H1 (cell line): ENCODE results near the gene SLC44A1. TPM values are rescaled to one million over a fixed set of nuclear protein-coding genes. Genes with fewer than 3 reads are reported as not detected.

Experiments used
- CTCF ChIA-PET: fragments of 300-600 bp; sonication (Branson Sonifier 250); formaldehyde crosslinking; loops from one replicate; lab custom pipeline; 2021; ENCODE audit not compliant: partially characterized antibody; lab: Charles Lee
- POLR2A ChIA-PET: fragments of 300-600 bp; sonication (Branson Sonifier 250); formaldehyde crosslinking; loops from one replicate; lab custom pipeline; 2021; ENCODE audit warnings: inconsistent platforms; ENCODE audit not compliant: partially characterized antibody; lab: Charles Lee
- DNase-seq, 2 experiments: peaks; one replicate each; pipeline versions ENCODE4 v3.0.0 to v3.0.0-alpha.2; 2010 to 2022; ENCODE audit warnings: low spot score in 2 of 2, low read depth in 1 of 2, mixed read lengths in 1 of 2
- FAIRE-seq: peaks from 2 replicates; lab custom pipeline; 2011; peaks lifted over from hg19 to GRCh38; lab: Jason Lieb, UNC
- H2AFZ ChIP-seq: 2 replicates; pipeline ENCODE4 v1.8.1; 2012; ENCODE audit warnings: low read length, inconsistent platforms
- H2AK5ac ChIP-seq: 2 replicates; pipeline ENCODE4 v1.6.1; 2013; ENCODE audit warnings: low read depth, low read length
- H2BK120ac ChIP-seq: replicated peaks from 2 replicates; pipeline ENCODE3; 2013; ENCODE audit warnings: low read depth, low read length, inconsistent platforms
- H2BK12ac ChIP-seq: 2 replicates; pipeline ENCODE4 v1.6.1; 2013; ENCODE audit warnings: low read depth, low read length
- H2BK15ac ChIP-seq: 2 replicates; pipeline ENCODE4 v1.6.1; 2013; ENCODE audit warnings: low read length
- H2BK20ac ChIP-seq: 2 replicates; pipeline ENCODE4 v1.6.1; 2013; ENCODE audit warnings: low read length
- H2BK5ac ChIP-seq: 2 replicates; pipeline ENCODE4 v1.6.1; 2013; ENCODE audit warnings: low read depth, low read length
- H3K14ac ChIP-seq: 2 replicates; pipeline ENCODE4 v1.6.1; 2013; ENCODE audit warnings: inconsistent platforms; ENCODE audit not compliant: insufficient read length
- H3K18ac ChIP-seq: 2 replicates; pipeline ENCODE4 v1.6.1; 2013; ENCODE audit warnings: low read length; ENCODE audit errors: extremely low read depth
- H3K23ac ChIP-seq: 2 replicates; pipeline ENCODE4 v1.6.1; 2013; ENCODE audit warnings: inconsistent platforms; ENCODE audit not compliant: insufficient read length
- H3K23me2 ChIP-seq: 2 replicates; pipeline ENCODE4 v1.6.1; 2013; ENCODE audit warnings: low read depth, low read length
- H3K27ac ChIP-seq: 2 replicates; pipeline ENCODE4 v1.6.1; 2011; ENCODE audit warnings: low read depth, low read length, inconsistent platforms
- H3K27me3 ChIP-seq, 4 experiments: replicated peaks in 1 of 4; 1 replicate in 1 of 4; 2 replicates in 3 of 4; pipeline versions ENCODE4 v1.6.1 to v1.8.1; 2011 to 2013; ENCODE audit warnings: low read length in 3 of 4, mild to moderate bottlenecking in 3 of 4, inconsistent platforms in 2 of 4, mixed read lengths in 2 of 4, moderate library complexity in 1 of 4; ENCODE audit not compliant: control insufficient read depth in 3 of 4, insufficient read depth in 3 of 4; ENCODE audit errors: extremely low read depth in 1 of 4
- H3K36me3 ChIP-seq, 4 experiments: 2 replicates each; pipeline versions ENCODE4 v1.6.1 to v1.8.1; 2011 to 2013; ENCODE audit warnings: mild to moderate bottlenecking in 4 of 4, low read length in 3 of 4, moderate library complexity in 2 of 4, control low read depth in 1 of 4, inconsistent platforms in 1 of 4; ENCODE audit not compliant: insufficient read depth in 4 of 4, control insufficient read depth in 2 of 4
- H3K4ac ChIP-seq: replicated peaks from 2 replicates; pipeline ENCODE3; 2013; ENCODE audit warnings: low read length, low read depth, mixed read lengths, inconsistent platforms; ENCODE audit not compliant: insufficient read length
- H3K4me1 ChIP-seq, 4 experiments: replicated peaks in 1 of 4; 1 replicate in 1 of 4; 2 replicates in 3 of 4; pipeline versions ENCODE4 v1.6.1 to v1.8.1; 2011 to 2013; ENCODE audit warnings: low read length in 3 of 4, inconsistent platforms in 2 of 4, mixed read lengths in 1 of 4; ENCODE audit not compliant: insufficient read depth in 4 of 4, control insufficient read depth in 3 of 4
- H3K4me2 ChIP-seq, 2 experiments: 2 replicates each; pipeline versions ENCODE4 v1.6.1 to v1.8.1; 2011 to 2013; ENCODE audit warnings: low read depth in 2 of 2, low read length in 2 of 2, control low read depth in 1 of 2, inconsistent platforms in 1 of 2, mild to moderate bottlenecking in 1 of 2; ENCODE audit not compliant: insufficient read depth in 1 of 2
- H3K4me3 ChIP-seq, 4 experiments: fragments of 200-600, 300-600 bp in 1 of 4; sonication (generic), shearing (Covaris generic), sonication (Bioruptor Twin) in 1 of 4; 2 replicates each; pipeline versions ENCODE4 v1.5.1 to v1.8.1; 2011 to 2016; ENCODE audit warnings: low read length in 4 of 4, low read depth in 3 of 4, control low read depth in 2 of 4, inconsistent platforms in 2 of 4, mild to moderate bottlenecking in 2 of 4, mixed read lengths in 1 of 4, moderate library complexity in 1 of 4; ENCODE audit not compliant: insufficient read depth in 2 of 4; ENCODE audit errors: extremely low read depth in 1 of 4
- H3K56ac ChIP-seq: replicated peaks from 2 replicates; pipeline ENCODE3; 2013; ENCODE audit warnings: low read depth, mild to moderate bottlenecking, mixed read lengths, low read length, inconsistent platforms; ENCODE audit not compliant: insufficient read length
- H3K79me1 ChIP-seq: 2 replicates; pipeline ENCODE4 v1.6.1; 2013; ENCODE audit warnings: low read depth, low read length, control low read depth
- H3K79me2 ChIP-seq, 2 experiments: 2 replicates each; pipeline versions ENCODE4 v1.6.1 to v1.8.1; 2012 to 2013; ENCODE audit warnings: low read length in 2 of 2, mild to moderate bottlenecking in 2 of 2, inconsistent platforms in 1 of 2; ENCODE audit not compliant: insufficient read depth in 2 of 2, control insufficient read depth in 1 of 2
- H3K9ac ChIP-seq, 4 experiments: replicated peaks in 1 of 4; 1 replicate in 1 of 4; 2 replicates in 3 of 4; pipeline versions ENCODE4 v1.6.1 to v1.8.1; 2011 to 2013; ENCODE audit warnings: low read depth in 3 of 4, low read length in 3 of 4, control low read depth in 2 of 4, mild to moderate bottlenecking in 2 of 4, moderate library complexity in 2 of 4, inconsistent platforms in 1 of 4; ENCODE audit errors: extremely low read depth in 1 of 4
- H3K9me3 ChIP-seq, 2 experiments: 2 replicates each; pipeline versions ENCODE4 v1.6.1 to v1.8.1; 2012 to 2013; ENCODE audit warnings: mild to moderate bottlenecking in 2 of 2, moderate library complexity in 2 of 2, control low read depth in 1 of 2, inconsistent platforms in 1 of 2, low read depth in 1 of 2, low read length in 1 of 2, mixed read lengths in 1 of 2; ENCODE audit not compliant: insufficient read depth in 2 of 2
- H4K20me1 ChIP-seq, 2 experiments: replicated peaks in 1 of 2; 2 replicates each; pipeline versions ENCODE3 to v1.8.1; 2011 to 2013; ENCODE audit warnings: inconsistent platforms in 2 of 2, low read length in 2 of 2, mild to moderate bottlenecking in 1 of 2; ENCODE audit not compliant: insufficient read depth in 2 of 2, control insufficient read depth in 1 of 2
- H4K5ac ChIP-seq: 2 replicates; pipeline ENCODE4 v1.6.1; 2013; ENCODE audit warnings: low read length, low read depth, mixed read lengths, inconsistent platforms; ENCODE audit not compliant: insufficient read length
- H4K8ac ChIP-seq: 2 replicates; pipeline ENCODE4 v1.8.0; 2013; ENCODE audit warnings: mild to moderate bottlenecking, moderate library complexity, low read length, inconsistent platforms; ENCODE audit not compliant: insufficient read depth; ENCODE audit errors: extremely low read depth
- H4K91ac ChIP-seq: replicated peaks from 2 replicates; pipeline ENCODE3; 2013; ENCODE audit warnings: low read length, mixed read lengths, inconsistent platforms; ENCODE audit not compliant: insufficient read length
- BRCA1 ChIP-seq: IDR thresholded peaks from 2 replicates; pipeline ENCODE4 v1.6.1; 2012; ENCODE audit warnings: low read depth, low read length, improper control_type of control experiment
- CBX5 ChIP-seq: fragments of 300-800, 300-1000 bp; sonication (generic); IDR thresholded peaks from 2 replicates; pipeline ENCODE4 v1.7.1; 2016; ENCODE audit warnings: antibody characterized with exemption, low read length, low read depth
- EZH2 ChIP-seq: fragments of 200-600 bp; sonication (generic); IDR thresholded peaks from 2 replicates; pipeline ENCODE4 v1.7.1; 2012; ENCODE audit warnings: low read depth, mild to moderate bottlenecking, moderate library complexity, low read length, inconsistent platforms; ENCODE audit not compliant: severe bottlenecking
- KDM4A ChIP-seq: IDR thresholded peaks from one replicate; pipeline ENCODE4 v1.7.1; 2012; ENCODE audit warnings: low read depth, mild to moderate bottlenecking, moderate library complexity, low read length, inconsistent platforms; ENCODE audit not compliant: severe bottlenecking
- NRF1 ChIP-seq: IDR thresholded peaks from 2 replicates; pipeline ENCODE4 v1.6.1; 2011; ENCODE audit warnings: mild to moderate bottlenecking, low read depth, low read length, improper control_type of control experiment
- POLR2A ChIP-seq, 2 experiments: IDR thresholded peaks; 1 replicate in 1 of 2; 2 replicates in 1 of 2; pipeline ENCODE4 v1.6.1; 2011; ENCODE audit warnings: low read depth in 2 of 2, low read length in 2 of 2, mild to moderate bottlenecking in 2 of 2; ENCODE audit errors: control extremely low read depth in 1 of 2
- RNF2 ChIP-seq: fragments of 200-900, 300-1000 bp; sonication (generic); IDR thresholded peaks from 2 replicates; pipeline ENCODE4 v1.7.1; 2016; ENCODE audit warnings: borderline replicate concordance, low read depth, mild to moderate bottlenecking, antibody characterized with exemption, low read length; ENCODE audit not compliant: poor library complexity, severe bottlenecking; ENCODE audit errors: missing control alignments
- SIN3A ChIP-seq, 2 experiments: IDR thresholded peaks in 1 of 2; conservative IDR thresholded peaks in 1 of 2; 2 replicates each; pipeline ENCODE4 v1.6.1; 2011 to 2012; ENCODE audit warnings: low read length in 2 of 2, improper control_type of control experiment in 1 of 2, low read depth in 1 of 2, mild to moderate bottlenecking in 1 of 2
- SIX5 ChIP-seq: IDR thresholded peaks from 2 replicates; pipeline ENCODE4 v1.6.1; 2011; ENCODE audit warnings: mild to moderate bottlenecking, low read depth, low read length
- SP2 ChIP-seq: IDR thresholded peaks from 2 replicates; pipeline ENCODE4 v1.6.1; 2012; ENCODE audit warnings: mild to moderate bottlenecking, low read length, inconsistent platforms
- SRF ChIP-seq: IDR thresholded peaks from 2 replicates; pipeline ENCODE4 v1.6.1; 2011; ENCODE audit warnings: mild to moderate bottlenecking, low read depth, low read length, moderate library complexity
- TCF12 ChIP-seq: IDR thresholded peaks from 2 replicates; pipeline ENCODE4 v1.6.1; 2011; ENCODE audit warnings: low read depth, mild to moderate bottlenecking, low read length
- WGBS, 2 experiments: shearing (Covaris generic) in 1 of 2; methylation state at CpG; one replicate each; pipeline versions ENCODE4 v1.1.6 to v1.1.7; 2013 to 2015; ENCODE audit warnings: low lambda C conversion rate in 2 of 2, mixed read lengths in 2 of 2, inconsistent platforms in 1 of 2, low coverage in 1 of 2, missing lambda C conversion rate in 1 of 2; ENCODE audit not compliant: insufficient replicate concordance in 2 of 2, insufficient coverage in 1 of 2, insufficient read length in 1 of 2; ENCODE audit errors: extremely low coverage in 1 of 2, missing lambda C conversion rate in 1 of 2; 5-methylcytosine and 5-hydroxymethylcytosine counted together
- polyA plus RNA-seq, 7 experiments: library from polyadenylated mRNA; depleted of rRNA in 3 of 7; stranded (reverse) in 5 of 7; unstranded in 2 of 7; fragments of >200 nt in 5 of 7; fragments of 200-250 nt in 2 of 7; gene quantifications; 1 replicate in 5 of 7; 2 replicates in 1 of 7; 4 replicates in 1 of 7; pipeline versions ENCODE4 v1.2.1 to v1.2.3, GENCODE V29; 2011 to 2013; ENCODE audit warnings: missing spikeins in 2 of 7, mixed read lengths in 2 of 7
- total RNA-seq: library from RNA; stranded (reverse); fragmentation: NEBNext Ultra II Directional; extraction: Animal tissue kit (Norgen Biotek cat#: 25700); gene quantifications from 2 replicates; pipeline ENCODE4 v1.2.1, GENCODE V29; 2021
- TF ChIP-seq, protein P1 (sequence below): IDR thresholded peaks from 2 replicates; pipeline ENCODE4 v1.6.1; 2011; ENCODE audit warnings: low read depth, mild to moderate bottlenecking, low read length; ENCODE audit not compliant: insufficient read depth
- TF ChIP-seq, protein P2 (sequence below): IDR thresholded peaks from 2 replicates; pipeline ENCODE4 v1.6.1; 2012; ENCODE audit warnings: inconsistent platforms

The SLC44A1 gene
- total and polyA plus RNA-seq, 2 of the 8 experiments (the other 6 are each of a cell fraction or from before 2014, with no cell fraction given): 30.5 to 71.2 TPM

DNA sequence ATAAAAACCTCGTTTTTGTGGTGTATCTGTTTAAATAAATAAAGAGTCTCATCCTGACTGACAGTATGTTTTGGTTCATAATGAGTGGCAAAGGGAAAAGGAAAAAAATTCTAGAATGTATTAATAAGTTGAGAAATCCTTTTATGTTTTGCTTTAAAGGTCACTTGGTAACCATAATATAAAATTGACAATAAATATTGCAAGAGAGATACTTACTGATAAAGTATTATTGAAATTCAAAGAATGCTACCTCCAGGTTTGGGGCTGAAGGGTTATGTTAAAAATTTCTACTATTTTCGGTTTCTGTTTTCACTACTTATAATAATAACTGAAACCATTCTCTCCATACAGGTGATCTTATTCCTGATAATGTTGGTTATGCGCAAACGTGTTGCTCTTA, 118.0 kb downstream of the SLC44A1 start:
- Histone ChIP-seq H3K79me2 (no peaks in the 10 kb centered on the region), H3K9ac (no peak overlapping the region), H3K79me1 (no peaks in the 10 kb centered on the region), H2BK20ac (no peak overlapping the region), H3K27me3 (no peaks in the 10 kb centered on the region), H3K27ac (no peak overlapping the region), H4K8ac (no peak overlapping the region), H2AFZ (no peak overlapping the region), H3K9me3 (no peaks in the 10 kb centered on the region; a peak in 1 of 4 replicates), H3K56ac (no peak overlapping the region), H3K23ac (no peak overlapping the region), H3K4me3 (no peak overlapping the region), H3K4me2 (no peak overlapping the region), H2BK5ac (no peak overlapping the region), H3K23me2 (no peaks in the 10 kb centered on the region), H3K4ac (no peak overlapping the region), H3K18ac (no peak overlapping the region), H4K91ac (no peak overlapping the region), H2BK15ac (no peak overlapping the region), H3K4me1 (no peaks in the 10 kb centered on the region), H3K36me3 (peaks cover 6 to 53% (median 13%) of the 10 kb centered on the region in 4 experiments; a peak in 6 of 8 replicates), H4K20me1 (no peaks in the 10 kb centered on the region), H4K5ac (no peak overlapping the region), H2BK120ac (no peak overlapping the region), H2BK12ac (no peak overlapping the region), H2AK5ac (no peak overlapping the region), H3K14ac (no peak overlapping the region)
- FAIRE-seq: no peak
- 84% methylated on average over 4 of the region's 4 CpGs; no CpG with 5 or more reads in 1 of the 2 experiments for WGBS, 2 experiments
- POLR2A ChIA-PET: no interaction called here
- DNase-seq: no peak
- CTCF ChIA-PET: interaction anchor here (3.3 kb wide), 1 partner anchor 53 kb away, joined by 17 read pairs; no protein-coding TSS in a partner anchor
- TF ChIP-seq, protein P1, sequence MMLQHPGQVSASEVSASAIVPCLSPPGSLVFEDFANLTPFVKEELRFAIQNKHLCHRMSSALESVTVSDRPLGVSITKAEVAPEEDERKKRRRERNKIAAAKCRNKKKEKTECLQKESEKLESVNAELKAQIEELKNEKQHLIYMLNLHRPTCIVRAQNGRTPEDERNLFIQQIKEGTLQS: no peak
- TF ChIP-seq KDM4A (no peak), SIX5 (no peak), SRF (no peak), RNF2 (no peak), TCF12 (no peak), BRCA1 (no peak), EZH2 (no peak), SIN3A (conservative IDR thresholded peaks at IDR 0.05 in 1 of 2, IDR thresholded peaks at IDR 0.05 in 1 of 2; ENCODE audit: low read depth in 1 of 2, low read length in 2 of 2) (no peak), POLR2A (IDR thresholded peaks at IDR 0.05; ENCODE audit: control extremely low read depth in 1 of 2, low read depth in 2 of 2, low read length in 2 of 2) (no peak), NRF1 (no peak), CBX5 (no peak), SP2 (no peak)
- TF ChIP-seq, protein P2, sequence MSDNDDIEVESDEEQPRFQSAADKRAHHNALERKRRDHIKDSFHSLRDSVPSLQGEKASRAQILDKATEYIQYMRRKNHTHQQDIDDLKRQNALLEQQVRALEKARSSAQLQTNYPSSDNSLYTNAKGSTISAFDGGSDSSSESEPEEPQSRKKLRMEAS: no peak
